DLD1 (cell line): Measurements from ENCODE around the gene CCNC.

Experiments
- in situ Hi-C: cut with HindIII; loops from 2 replicates; pipeline ENCODE4 v1.10.0; 2017; ENCODE audit warnings: low sequenced_read_pairs

The CCNC gene, protein sequence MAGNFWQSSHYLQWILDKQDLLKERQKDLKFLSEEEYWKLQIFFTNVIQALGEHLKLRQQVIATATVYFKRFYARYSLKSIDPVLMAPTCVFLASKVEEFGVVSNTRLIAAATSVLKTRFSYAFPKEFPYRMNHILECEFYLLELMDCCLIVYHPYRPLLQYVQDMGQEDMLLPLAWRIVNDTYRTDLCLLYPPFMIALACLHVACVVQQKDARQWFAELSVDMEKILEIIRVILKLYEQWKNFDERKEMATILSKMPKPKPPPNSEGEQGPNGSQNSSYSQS

DNA sequence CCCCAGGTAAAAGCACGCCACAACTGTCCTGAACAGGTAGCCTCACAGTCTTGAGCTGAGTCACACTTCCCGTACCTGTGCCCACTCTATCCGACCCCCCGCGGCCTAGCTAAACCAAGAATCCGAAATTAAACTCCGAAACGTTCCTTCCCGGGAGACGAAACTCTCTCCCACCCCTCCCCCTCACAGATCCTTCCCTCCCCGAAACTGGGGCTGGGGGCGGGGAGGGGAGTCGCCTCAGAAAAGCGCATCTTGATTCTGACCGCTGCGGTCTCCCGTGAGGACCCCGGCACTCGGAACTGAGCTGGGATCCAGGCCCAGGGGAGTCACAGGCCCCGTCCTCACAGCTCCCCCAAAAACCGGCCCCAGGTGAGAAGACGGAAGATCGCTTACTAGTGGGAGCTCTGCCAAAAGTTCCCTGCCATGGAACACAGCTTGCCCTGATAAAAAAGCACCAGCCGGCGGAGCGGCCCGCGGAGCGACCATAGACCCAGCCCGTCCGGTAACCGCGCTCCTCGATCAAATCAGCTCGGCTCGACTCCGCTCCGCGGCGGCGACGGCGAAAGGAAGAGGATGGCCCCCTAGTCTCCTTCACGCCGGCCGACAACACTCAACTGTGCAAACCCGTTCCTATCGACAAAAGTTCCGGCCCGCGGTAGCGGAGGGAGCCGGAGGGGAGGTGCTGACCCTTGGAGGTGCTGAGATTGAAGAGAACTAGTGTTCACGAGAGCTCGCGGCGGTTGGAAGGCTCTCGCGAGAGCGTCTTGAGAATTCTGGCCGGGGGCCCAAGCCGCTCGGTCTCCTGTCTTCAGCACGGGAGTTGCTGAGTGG is at the start of gene CCNC:
CCNC (minus strand) TSS at position 558 of the 831 bp plus-strand sequence; CDS start at position 425, 133 bp downstream.
- in situ Hi-C loops = no loop called here

DNA sequence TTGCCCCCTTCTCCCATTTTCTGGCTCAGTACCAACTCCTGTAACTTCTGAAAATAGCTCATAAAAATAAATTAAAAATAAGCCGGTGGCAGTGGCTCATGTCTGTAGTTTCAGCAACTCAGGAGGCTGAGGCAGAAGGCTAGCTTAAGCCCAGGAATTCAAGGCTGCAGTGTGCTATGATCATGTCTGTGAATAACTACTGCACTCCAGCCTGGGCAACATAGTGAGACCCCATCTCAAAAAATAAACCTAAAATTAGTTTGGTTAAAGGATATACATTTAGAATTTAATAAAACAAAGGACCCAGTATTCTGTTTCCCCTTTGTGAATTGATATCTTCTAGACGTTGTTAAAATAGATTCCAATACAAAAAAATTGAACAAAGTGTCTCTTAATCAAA is 48.7 kb upstream of the CCNC start:
- in situ Hi-C loops = no loop called here

DNA sequence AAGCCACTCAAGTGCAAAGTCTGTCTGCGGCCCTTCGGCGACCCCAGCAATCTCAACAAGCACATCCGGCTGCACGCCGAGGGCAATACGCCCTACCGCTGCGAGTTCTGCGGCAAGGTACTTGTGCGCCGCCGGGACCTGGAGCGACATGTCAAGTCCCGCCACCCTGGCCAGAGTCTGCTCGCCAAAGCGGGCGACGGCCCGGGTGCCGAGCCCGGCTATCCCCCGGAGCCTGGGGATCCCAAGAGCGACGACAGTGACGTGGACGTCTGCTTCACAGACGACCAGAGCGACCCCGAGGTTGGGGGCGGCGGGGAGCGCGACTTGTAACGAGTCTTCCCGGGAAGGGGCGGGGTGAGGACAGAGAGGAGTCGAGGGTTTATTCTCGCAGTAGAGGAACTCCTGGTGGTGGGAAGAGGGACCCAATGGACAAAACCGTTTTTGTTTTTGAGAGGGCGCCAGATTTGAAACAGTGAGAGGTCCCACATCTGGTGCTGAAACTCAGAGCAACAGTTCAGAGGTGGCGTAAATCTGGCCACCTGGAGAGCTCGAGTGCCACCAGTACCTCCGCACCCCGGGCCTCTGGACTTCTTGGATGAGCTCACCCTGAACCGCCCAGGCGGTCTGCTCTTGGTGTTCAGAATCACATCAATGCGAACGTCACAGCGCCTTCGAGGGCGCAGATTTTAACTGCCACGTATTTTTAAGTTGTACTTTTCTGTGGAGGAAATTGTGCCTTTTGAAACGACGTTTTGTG is 46.1 kb upstream of the CCNC start:
- in situ Hi-C loops = no loop called here

DNA sequence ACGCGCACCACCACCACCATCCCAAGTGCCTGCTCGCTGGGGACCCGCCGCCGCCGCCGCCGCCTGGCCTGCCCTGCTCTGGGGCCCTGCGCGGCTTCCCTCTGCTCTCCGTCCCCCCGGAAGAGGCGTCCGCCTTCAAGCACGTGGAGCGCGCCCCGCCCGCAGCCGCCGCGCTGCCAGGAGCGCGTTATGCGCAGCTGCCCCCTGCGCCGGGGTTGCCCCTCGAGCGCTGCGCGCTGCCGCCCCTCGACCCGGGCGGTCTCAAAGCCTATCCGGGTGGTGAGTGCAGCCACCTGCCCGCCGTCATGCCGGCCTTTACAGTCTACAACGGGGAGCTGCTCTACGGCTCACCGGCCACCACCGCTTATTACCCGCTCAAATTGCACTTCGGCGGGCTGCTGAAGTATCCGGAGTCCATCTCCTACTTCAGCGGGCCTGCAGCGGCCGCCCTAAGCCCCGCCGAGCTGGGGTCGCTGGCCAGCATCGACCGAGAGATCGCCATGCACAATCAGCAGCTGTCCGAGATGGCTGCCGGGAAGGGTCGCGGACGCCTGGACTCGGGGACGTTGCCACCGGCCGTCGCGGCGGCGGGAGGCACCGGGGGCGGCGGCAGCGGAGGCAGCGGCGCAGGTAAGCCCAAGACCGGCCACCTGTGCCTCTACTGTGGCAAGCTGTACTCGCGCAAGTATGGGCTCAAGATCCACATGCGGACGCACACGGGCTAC is 45.4 kb upstream of the CCNC start:
- in situ Hi-C loops = no loop called here

DNA sequence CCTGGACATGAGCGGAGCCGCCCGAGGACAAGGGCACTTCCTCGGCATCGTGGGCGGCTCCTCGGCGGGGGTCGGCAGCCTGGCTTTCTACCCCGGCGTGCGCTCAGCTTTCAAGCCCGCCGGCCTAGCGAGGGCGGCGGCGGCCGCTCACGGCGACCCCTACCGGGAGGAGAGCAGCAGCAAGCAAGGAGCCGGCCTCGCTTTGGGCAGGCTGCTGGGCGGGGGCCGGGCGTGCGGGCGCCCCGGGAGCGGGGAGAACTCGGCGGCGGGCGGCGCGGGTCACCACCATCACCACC is 44.9 kb upstream of the CCNC start:
- in situ Hi-C loops = no loop called here

DNA sequence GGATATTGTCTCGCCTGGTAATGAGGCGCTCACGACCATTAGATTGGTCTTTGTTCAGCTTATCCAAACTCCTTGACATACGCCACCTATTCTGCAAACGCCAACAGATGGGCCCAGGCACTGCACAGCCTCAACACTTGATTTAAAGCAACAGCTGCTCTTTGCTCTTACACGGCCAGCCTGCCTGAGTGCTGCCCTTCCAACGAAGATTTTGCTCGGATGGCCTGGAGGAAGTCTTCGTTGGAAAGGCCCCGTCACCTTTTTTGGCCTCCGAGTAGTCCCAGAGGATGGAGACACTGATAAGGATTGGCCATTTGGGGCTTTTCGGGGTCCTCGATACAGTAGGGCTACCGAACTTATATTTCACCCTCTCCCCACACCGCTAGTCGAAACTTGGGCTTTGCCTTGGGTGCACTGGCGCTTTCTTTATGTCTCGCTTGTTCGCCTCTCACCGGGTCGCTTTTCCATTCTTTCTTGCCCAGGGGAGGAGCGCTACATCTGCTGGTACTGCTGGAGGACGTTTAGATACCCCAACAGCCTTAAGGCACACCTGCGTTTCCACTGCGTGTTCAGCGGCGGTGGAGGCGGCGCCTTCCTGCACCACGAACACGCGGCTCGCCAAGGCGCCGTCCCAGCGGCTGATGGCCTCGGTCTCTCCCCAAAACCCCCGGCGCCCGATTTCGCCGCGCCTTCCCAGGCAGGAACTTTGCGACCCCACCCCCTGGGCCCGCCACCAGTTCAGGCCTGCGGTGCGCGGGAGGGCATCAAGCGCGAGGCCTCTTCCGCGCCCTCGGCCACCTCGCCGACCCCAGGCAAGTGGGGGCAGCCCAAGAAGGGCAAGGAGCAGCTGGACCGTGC is 44.3 kb upstream of the CCNC start:
- in situ Hi-C loops = no loop called here

DNA sequence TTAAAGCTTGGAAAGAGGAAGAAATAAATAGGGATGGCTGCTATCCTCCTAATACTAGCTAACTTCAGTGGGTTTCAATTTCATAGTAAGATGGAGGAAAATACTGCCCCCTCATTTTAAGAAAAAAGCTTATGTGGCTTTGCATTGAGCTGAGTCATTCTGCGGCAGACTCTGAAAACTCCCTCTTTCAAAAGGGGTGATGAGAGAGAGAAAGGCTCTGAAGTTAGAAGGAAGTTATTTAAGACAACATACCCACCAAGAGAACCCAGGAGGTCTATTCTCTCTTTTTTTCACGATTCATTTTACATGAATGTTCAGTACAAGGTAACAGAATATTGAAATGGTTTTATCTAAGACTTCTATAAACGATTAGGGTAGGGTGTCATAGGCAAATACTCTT is 42.7 kb upstream of the CCNC start:
- in situ Hi-C loops = no loop called here

DNA sequence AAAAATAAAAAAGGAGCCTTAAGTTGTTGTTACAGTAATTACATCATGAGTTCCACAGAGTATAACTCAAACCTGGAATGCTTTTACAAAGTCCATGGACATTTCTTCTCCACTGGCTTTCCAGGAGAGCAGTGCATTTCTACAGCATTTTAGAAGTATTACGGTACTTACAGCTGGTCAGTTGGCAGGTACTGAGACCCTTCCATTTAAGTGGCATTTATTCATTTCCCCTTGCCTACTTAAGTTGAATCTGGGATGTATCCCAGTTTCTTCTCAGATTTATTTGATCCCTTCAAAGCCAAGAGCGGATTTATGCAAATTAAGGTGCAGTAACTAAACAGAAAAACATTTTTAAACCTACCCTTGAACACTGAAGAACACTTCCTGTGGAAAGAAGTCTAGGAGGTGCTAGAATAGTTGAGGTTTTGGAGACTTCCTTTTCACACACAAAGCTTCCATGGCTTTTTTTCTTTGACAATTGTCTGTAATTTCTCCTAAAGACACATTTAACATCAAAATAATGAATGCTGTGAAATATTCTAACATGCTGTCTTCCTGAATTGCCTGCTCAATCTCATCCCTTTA is 41.5 kb upstream of the CCNC start:
- in situ Hi-C loops = no loop called here

DNA sequence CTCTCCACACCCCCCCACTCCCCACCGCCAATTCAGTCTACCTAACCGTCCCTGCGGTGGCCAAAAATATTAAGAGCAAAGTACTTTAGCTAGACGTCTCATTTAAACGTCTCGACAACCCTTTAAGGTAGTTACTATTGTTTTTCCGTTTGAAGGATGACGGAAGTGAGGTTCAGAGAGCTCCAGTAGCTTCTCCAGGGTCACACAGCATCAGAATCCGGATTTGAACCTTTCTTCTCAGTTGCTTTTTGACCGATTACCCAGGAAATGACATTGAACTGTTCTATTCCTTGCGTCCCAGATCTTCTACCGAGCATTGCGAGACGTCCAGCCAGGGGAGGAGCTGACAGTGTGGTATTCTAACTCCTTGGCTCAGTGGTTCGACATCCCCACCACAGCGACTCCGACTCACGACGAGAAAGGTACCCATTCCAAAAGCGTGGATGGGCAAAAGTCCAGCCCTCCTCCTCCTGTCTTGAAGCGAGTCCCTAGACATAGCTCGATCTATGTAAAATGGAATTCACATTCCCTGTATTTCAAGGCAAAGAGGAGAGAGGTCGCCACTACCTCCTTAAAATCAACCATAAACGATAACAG is 40.5 kb upstream of the CCNC start:
- in situ Hi-C loops = no loop called here

DNA sequence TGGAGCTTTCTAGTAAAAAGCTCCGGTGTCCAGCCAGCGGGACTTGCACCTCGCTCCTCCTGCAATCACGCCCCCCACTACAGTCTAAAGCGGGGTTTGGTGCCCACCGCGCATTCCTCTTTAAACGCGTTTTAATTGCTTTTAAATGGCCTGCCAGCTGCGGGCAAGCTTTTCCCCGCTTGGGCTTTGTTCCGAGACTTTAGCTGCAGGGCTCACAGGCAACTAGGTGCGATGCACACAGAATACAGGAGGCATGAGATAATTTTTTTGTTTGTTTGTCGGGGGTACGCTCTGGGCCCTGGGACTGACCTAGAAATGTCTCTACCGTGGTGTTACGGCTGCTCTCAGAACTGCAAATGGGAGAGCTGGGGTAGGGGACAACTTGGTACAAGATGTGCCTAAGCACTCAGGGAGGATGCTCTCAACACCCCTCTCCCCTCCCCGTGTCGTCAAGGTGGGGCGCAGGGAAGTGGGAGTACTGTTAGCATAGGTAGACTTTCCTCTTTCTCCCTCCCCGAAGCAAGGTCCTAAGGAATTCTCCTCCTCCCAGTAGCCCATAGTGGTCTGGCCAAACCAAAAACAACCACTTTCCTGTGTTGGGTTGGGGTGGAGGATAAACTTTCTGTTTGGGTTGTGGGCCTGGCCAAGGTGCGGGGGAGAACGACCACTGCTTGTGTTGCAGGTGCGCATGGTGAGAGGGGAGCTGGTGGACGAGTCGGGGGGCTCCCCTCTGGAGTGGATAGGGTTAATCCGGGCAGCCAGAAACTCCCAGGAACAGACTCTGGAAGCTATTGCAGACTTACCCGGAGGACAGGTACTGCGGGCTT is 39.8 kb upstream of the CCNC start:
- in situ Hi-C loops = no loop called here

DNA sequence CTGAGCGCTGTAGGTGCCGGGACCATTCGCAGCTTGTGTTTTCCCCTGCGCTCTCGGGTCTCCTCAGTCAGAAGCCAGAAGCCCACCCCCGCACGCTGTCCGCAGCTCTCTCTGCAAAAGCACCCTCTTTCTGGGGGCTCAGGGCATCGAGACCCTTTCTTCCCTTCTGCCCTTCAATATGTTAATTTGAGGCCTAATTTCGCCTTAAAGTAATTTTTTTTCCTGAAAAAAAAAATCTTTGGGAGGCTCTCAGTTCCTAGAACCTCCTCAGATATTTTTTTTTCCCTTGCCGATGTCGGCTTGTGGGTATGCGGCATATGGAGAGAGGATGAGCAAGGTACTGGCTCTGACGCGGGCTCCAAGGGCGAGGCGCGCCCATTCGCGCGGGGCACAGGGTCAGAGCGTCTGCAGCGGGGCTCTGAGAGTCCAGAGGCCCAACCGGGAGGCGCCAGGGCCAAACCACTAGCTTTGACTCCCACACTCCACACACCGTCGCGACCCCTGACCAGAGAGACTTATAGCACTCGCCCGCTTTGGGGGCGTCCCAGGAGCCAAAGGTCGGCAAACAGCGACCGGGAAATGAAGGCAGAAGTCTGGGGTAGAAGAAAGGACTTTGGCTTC is 39.1 kb upstream of the CCNC start:
- in situ Hi-C loops = no loop called here

DNA sequence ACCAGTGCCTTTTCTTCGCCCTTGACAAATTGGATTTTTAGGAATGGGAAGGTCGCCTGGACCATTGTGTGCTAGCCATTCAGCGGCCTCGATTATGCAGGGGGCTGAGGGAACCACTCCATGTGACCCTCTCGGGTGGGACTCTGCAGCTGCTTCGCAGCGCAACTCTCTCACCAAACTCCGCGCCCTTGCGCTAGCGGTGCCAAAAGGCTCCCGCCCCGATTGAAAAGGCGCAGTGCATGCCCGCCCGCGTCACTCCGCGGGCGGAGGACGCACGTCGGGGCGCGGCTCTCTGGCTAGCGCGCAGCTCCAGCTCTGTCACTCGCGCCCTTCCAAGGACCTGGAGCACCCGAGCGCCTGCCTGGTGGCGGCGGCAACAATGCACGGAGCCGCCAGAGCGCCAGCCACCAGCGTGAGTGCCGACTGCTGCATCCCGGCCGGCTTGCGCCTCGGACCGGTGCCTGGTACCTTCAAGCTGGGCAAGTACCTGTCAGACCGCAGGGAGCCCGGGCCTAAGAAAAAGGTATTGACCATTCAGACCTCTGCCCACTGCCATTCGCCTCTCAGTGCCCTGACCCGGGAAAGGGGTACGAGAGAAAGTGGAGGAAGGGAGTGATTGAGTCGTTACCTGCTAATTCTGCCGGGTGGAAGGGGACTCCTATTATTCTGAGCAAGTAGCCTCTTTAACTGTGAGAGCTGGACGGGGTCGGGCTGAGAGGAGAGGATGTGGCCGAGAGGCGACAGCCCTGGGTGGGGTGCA is 38.4 kb upstream of the CCNC start, which contains the start of gene PRDM13:
PRDM13 (plus strand) TSS at position 178 of the 760 bp plus-strand sequence; CDS start at position 380, 202 bp downstream.
- in situ Hi-C loops = no loop called here

DNA sequence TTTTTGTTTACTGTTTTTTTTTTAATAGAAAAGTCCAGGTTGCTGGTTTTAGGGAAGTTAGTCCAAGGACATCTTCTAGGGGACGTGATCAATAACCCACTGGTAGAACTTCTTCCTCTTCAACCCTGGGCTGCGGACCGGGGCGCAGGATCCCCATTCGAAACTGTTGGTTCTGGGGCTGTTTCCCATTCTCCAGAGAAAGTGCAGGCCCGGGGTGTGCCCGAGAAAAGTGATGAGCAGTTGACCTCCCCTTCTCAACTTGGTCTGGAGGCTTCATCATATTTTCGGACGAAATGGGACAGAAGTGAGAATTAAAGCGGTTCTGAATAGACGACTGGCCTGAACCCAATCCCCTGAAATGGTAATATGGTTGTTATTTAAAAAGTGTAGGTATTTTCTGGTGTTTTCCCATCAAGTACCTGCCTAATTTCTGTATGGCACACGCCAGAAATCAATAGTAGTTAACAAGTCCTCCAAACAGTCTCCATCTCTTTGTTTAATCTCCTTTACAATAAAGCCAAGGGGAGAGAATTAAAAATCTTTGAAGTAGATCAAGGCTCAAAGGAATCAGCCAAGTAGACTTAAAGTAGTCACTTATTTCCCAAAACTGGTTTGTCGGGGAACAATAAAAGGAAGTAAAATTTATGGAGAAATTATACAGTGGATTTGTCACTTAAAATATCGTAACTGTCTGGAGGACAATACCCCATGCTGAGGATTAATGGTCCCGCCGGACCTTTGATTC is 37.6 kb upstream of the CCNC start:
- in situ Hi-C loops = no loop called here

DNA sequence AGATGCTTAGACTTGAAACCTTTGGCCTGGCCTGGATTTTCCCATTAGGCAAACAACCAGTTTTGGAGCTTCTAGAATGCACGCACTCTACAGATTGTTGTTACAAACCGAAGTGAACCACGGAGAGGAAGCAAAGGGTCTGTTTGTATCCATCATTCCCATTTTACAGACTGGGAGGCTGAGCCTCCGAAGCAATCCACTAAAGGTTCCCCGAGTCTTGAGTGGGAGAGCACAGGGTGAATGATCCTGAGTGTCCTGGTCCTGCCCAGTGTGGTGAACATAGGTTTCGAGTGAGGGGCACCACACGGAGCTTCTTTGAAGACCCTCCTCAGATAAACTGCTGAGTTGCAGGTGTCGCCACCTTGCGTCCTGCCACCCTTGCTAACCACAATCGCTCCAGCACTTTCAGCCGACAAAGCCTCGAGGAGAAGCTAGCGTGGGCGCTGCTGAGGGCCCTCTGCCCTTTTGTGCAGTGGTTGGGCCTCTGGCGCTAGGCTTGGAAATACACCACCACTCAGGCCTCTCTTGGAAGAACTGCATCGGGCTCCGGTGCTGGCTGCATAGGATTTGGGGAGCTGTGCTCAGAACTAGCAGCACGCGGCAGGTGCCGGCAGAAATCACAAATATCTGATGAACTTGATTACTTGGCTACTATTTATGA is 36.7 kb upstream of the CCNC start:
- in situ Hi-C loops = no loop called here

DNA sequence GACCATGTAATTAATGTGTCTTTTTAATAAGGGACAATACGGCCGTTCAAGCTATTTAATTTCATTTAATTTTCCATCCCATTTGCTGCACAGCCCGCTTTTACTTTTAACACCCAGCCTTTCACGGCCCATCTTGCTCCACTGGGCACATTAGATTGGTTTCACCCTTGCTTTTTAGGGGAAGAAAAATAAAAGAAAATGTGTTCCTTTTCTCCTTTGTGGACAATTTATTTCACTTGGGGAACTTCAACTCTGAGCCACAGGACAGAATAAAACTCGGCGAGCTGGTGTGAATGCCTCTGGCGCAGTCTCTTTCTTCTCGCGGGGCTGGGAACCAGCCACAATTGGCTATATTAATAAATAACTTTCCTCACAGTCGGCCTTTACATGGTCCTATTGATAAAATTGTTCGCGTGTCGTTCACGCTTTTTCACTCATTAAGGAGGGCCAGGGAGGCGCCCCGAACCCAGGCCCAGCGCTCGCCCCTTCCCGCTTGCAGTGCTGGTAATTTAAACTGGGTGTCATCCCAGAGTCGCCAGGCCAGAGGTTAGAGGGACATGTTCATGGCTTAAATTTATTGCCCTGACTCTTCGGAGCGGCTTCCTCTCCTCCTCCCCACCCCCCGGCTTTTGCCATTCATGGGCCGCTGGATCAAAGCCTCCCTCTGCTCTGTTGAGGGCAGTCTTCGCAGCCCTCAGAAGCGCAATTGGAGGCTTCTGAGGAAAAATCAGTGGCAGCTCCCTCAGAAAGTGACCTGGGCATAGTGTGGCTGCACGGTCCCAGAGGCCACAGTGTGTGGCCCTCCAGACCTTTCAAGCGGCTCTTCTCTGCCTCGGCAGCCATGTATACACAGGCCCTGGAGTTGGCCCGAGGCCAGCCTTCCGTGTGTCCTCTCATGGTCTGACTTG is 36.0 kb upstream of the CCNC start:
- in situ Hi-C loops = no loop called here
